B cell (primary cell): ENCODE data around the gene NECAB2. TPM values are rescaled to one million over a fixed set of nuclear protein-coding genes. Genes with fewer than 3 reads are reported as not detected.
A peak's percentile ranks its signal among the peaks of the same experiment; 100 is the strongest.

ENCODE experiments used
- ATAC-seq: fragments of 200-7000 bp; cut with Tn5 transposase; one replicate; pipeline ENCODE4 v1.10.0; 2021; ENCODE audit warnings: low read depth, mild to moderate bottlenecking, moderate number of reproducible peaks, moderate library complexity
- CTCF ChIA-PET: fragments of 350-600 bp; sonication (Branson Sonifier 250); formaldehyde crosslinking; loops from one replicate; lab custom pipeline; 2021; ENCODE audit warnings: antibody characterized with exemption, inconsistent platforms; lab: Charles Lee
- POLR2A ChIA-PET: fragments of 350-600 bp; sonication (Branson Sonifier 250); formaldehyde crosslinking; loops from one replicate; lab custom pipeline; 2021; ENCODE audit warnings: antibody characterized with exemption; lab: Charles Lee
- DNase-seq: peaks from one replicate; pipeline ENCODE4 v3.0.0; 2013
- H2AFZ ChIP-seq: 2 replicates; pipeline ENCODE4 v1.6.1; 2012; ENCODE audit warnings: mild to moderate bottlenecking, low read depth, low read length; ENCODE audit not compliant: insufficient read depth, poor library complexity, severe bottlenecking
- H3K27ac ChIP-seq, 2 donors: 1 replicate in 1 of 2; 2 replicates in 1 of 2; pipeline ENCODE4 v1.5.1; 2012 to 2013; ENCODE audit warnings: low read length in 2 of 2, mild to moderate bottlenecking in 2 of 2, moderate library complexity in 1 of 2
- H3K27me3 ChIP-seq, 4 experiments: fragments of 200-600 bp in 1 of 4; sonication (generic) in 1 of 4; replicated peaks in 1 of 4; 1 replicate in 2 of 4; 2 replicates in 2 of 4; pipeline versions ENCODE4 v1.6.1 to v1.7.0; 2013 to 2016; ENCODE audit warnings: low read length in 3 of 4, mild to moderate bottlenecking in 2 of 4, mixed read lengths in 1 of 4, moderate library complexity in 1 of 4; ENCODE audit not compliant: insufficient read depth in 4 of 4, control insufficient read depth in 3 of 4; ENCODE audit errors: control extremely low read depth in 1 of 4
- H3K36me3 ChIP-seq, 2 experiments: replicated peaks in 1 of 2; 1 replicate in 1 of 2; 2 replicates in 1 of 2; pipeline versions ENCODE4 v1.6.1 to v1.7.1; 2013; ENCODE audit warnings: low read length in 1 of 2; ENCODE audit not compliant: insufficient read depth in 2 of 2, control insufficient read depth in 1 of 2; ENCODE audit errors: control extremely low read depth in 1 of 2, extremely low read depth in 1 of 2
- H3K4me1 ChIP-seq, 2 donors: fragments of 200-600 bp in 1 of 2; sonication (generic) in 1 of 2; 1 replicate in 1 of 2; 2 replicates in 1 of 2; pipeline versions ENCODE4 v1.5.1 to v1.6.1; 2013 to 2017; ENCODE audit warnings: low read length in 2 of 2; ENCODE audit not compliant: control insufficient read depth in 2 of 2, insufficient read depth in 2 of 2
- H3K4me2 ChIP-seq: replicated peaks from 2 replicates; pipeline ENCODE3; 2012; ENCODE audit warnings: mild to moderate bottlenecking, low read depth, low read length; ENCODE audit not compliant: poor library complexity, severe bottlenecking
- H3K4me3 ChIP-seq, 5 experiments: fragments of 200-600 bp in 1 of 5; sonication (generic) in 1 of 5; 1 replicate in 3 of 5; 2 replicates in 2 of 5; pipeline versions ENCODE4 v1.5.1 to v1.7.0; 2011 to 2016; ENCODE audit warnings: low read length in 4 of 5, mild to moderate bottlenecking in 4 of 5, low read depth in 2 of 5, control low read depth in 1 of 5, moderate library complexity in 1 of 5; ENCODE audit not compliant: insufficient read depth in 1 of 5; ENCODE audit errors: control extremely low read depth in 1 of 5, extremely low read depth in 1 of 5
- H3K79me2 ChIP-seq: fragments of 200-600 bp; sonication (generic); one replicate; pipeline ENCODE4 v1.6.0; 2016; ENCODE audit warnings: low read length; ENCODE audit not compliant: control insufficient read depth, insufficient read depth
- H3K9ac ChIP-seq: fragments of 200-600 bp; sonication (generic); 2 replicates; pipeline ENCODE4 v1.6.1; 2017; ENCODE audit warnings: mild to moderate bottlenecking, low read length, moderate library complexity
- H3K9me3 ChIP-seq, 3 donors: one replicate each; pipeline versions ENCODE4 v1.6.1 to v1.7.1; 2013; ENCODE audit warnings: low read length in 2 of 3; ENCODE audit not compliant: control insufficient read depth in 2 of 3, insufficient read depth in 1 of 3; ENCODE audit errors: control extremely low read depth in 1 of 3
- H4K20me1 ChIP-seq: 2 replicates; pipeline ENCODE4 v1.6.0; 2012; ENCODE audit warnings: mild to moderate bottlenecking, low read length; ENCODE audit not compliant: insufficient read depth, control insufficient read depth, poor library complexity, severe bottlenecking
- H3K27ac Mint-ChIP-seq: one replicate; pipeline ENCODE4 v1.8.0; 2021; ENCODE audit warnings: mixed read lengths
- H3K27me3 Mint-ChIP-seq: one replicate; pipeline ENCODE4 v1.8.0; 2021; ENCODE audit warnings: mixed read lengths
- H3K4me1 Mint-ChIP-seq: one replicate; pipeline ENCODE4 v1.8.0; 2021; ENCODE audit warnings: mixed read lengths
- H3K4me3 Mint-ChIP-seq: one replicate; pipeline ENCODE4 v1.8.0; 2021; ENCODE audit warnings: mixed read lengths
- H3K9me3 Mint-ChIP-seq: one replicate; pipeline ENCODE4 v1.8.0; 2022; ENCODE audit warnings: mixed read lengths; ENCODE audit not compliant: insufficient read depth
- EZH2 ChIP-seq: IDR thresholded peaks from 2 replicates; pipeline ENCODE4 v1.6.1; 2012; ENCODE audit warnings: borderline replicate concordance, low read depth, mild to moderate bottlenecking, moderate library complexity, low read length; ENCODE audit not compliant: insufficient read depth, poor library complexity, severe bottlenecking
- WGBS: methylation state at CpG from one replicate; pipeline ENCODE4 v1.1.5; 2013; ENCODE audit warnings: missing lambda C conversion rate; ENCODE audit not compliant: insufficient coverage; 5-methylcytosine and 5-hydroxymethylcytosine counted together
- intact Hi-C: fragments of 100-400 bp; cut with micrococcal nuclease; formaldehyde crosslinking; loops from one replicate; pipeline ENCODE4 v1.10.0; 2022
- polyA plus RNA-seq: library from polyadenylated mRNA; depleted of rRNA; stranded (reverse); fragments of >200 nt; gene quantifications from 2 replicates; pipeline ENCODE4 v1.2.3, GENCODE V29; 2012
- total RNA-seq, 2 donors: library from RNA; stranded (reverse); fragments of 120-200 nt in 1 of 2; gene quantifications; 1 replicate in 1 of 2; 2 replicates in 1 of 2; pipeline versions ENCODE4 v1.2.3 to v1.2.4, GENCODE V29; 2013 to 2022
- TF ChIP-seq, protein P1 (sequence below): fragments of 200-600 bp; IDR thresholded peaks from one replicate; pipeline ENCODE4 v1.8.0; 2022; ENCODE audit warnings: antibody characterized with exemption, mild to moderate bottlenecking

The NECAB2 gene
- total and polyA plus RNA-seq, 2 donors (not counting 1 experiment from before 2014, with no cell fraction given): not detected

DNA sequence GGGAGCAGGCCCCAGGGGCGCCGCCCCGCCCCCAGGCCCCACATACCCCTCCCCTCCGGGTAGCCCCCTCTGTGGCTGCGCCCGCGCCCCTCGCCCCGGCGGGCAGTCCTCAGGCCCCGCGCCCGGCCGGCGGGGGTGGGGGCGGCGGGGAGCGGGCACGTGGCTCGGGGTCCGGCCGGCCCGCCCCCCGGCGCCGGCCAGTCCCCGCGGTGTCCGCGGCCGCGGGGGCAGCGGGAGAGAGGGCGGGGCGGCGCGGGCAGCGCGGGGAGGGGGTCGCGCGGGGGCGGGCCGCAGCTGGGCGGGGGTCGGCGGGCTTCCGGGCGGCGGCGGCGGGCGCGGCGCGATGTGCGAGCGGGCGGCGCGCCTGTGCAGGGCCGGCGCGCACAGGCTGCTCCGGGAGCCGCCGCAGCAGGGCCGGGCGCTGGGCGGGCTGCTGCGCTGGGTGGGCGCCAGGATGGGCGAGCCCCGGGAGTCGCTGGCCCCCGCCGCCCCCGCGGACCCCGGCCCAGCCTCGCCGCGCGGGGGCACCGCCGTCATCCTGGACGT is 335 bp downstream of the NECAB2 start:
- Histone ChIP-seq H3K4me1 (peaks cover 0 to 4% of the 10 kb centered on the region in 2 donors), H3K36me3 (no peaks in the 10 kb centered on the region), H3K9ac (no peak overlapping the region), H3K4me3 (no peak overlapping the region), H4K20me1 (no peaks in the 10 kb centered on the region), H2AFZ (no peak overlapping the region), H3K4me2 (peak overlapping the region; percentile 60), H3K79me2 (no peaks in the 10 kb centered on the region), H3K27me3 (peaks cover 0 to 17% (median 5%) of the 10 kb centered on the region in 4 experiments), H3K27ac (no peak overlapping the region), H3K9me3 (no peaks in the 10 kb centered on the region)
- H3K4me1 Mint-ChIP-seq: peaks cover 6% of the 10 kb centered on the region
- peaks cover 10% of the 10 kb centered on the region for H3K27me3 Mint-ChIP-seq
- H3K4me3 Mint-ChIP-seq: no peak overlapping the region
- H3K27ac Mint-ChIP-seq: no peak overlapping the region
- ChIA-PET CTCF (no interaction called here), POLR2A (no interaction called here)
- TF ChIP-seq, protein P1, sequence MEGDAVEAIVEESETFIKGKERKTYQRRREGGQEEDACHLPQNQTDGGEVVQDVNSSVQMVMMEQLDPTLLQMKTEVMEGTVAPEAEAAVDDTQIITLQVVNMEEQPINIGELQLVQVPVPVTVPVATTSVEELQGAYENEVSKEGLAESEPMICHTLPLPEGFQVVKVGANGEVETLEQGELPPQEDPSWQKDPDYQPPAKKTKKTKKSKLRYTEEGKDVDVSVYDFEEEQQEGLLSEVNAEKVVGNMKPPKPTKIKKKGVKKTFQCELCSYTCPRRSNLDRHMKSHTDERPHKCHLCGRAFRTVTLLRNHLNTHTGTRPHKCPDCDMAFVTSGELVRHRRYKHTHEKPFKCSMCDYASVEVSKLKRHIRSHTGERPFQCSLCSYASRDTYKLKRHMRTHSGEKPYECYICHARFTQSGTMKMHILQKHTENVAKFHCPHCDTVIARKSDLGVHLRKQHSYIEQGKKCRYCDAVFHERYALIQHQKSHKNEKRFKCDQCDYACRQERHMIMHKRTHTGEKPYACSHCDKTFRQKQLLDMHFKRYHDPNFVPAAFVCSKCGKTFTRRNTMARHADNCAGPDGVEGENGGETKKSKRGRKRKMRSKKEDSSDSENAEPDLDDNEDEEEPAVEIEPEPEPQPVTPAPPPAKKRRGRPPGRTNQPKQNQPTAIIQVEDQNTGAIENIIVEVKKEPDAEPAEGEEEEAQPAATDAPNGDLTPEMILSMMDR: no peak
- no peak for TF ChIP-seq EZH2
- ATAC-seq: no peak
- 4% methylated on average over 77 of the region's 87 CpGs for WGBS
- DNase-seq: no peak
- intact Hi-C loops: no loop called here
- no peaks in the 10 kb centered on the region for H3K9me3 Mint-ChIP-seq

DNA sequence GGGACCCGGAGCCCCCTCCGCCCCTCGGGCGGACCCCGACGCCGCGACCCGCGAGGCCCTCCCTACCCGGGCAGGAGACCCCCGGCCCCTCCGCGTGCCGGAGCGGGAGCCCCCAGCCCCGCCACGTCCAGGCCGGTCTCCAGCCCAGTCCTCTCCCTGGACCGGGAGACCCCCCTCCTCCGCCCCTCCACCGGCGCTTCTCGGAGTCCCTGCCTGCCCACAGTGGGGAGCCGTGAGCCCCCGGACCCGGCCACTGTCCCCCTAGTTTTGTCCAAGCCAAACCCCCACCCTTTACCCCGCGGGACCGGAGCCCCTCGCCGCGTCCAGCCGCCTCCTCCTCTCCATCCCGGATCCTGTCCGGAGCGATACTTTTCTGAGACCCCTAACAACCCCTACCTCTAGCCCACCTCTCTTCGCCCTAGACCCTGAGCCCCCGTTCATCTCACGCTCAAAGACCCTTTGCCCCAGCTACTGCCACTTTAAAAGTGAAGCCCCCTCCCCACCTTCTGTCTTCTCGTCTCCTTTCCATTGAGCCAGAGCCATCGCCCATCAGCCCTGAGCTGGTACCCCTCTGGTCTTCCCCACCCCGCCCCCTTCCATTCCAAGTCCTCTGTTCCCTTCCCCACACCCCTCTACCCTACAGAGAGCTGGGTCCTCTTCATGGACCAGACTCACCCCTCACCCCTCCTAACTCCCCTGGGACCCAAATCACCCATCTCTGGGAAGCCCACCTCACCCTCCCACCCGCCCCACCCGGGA is 1.0 kb downstream of the NECAB2 start:
- H3K4me3 ChIP-seq: no peak overlapping the region
- H3K4me3 Mint-ChIP-seq: peak overlapping the region; percentile 41
- peaks cover 10% of the 10 kb centered on the region for H3K27me3 Mint-ChIP-seq
- H3K9ac ChIP-seq: no peak overlapping the region
- no peaks in the 10 kb centered on the region for H3K36me3 ChIP-seq
- no peak for TF ChIP-seq EZH2
- TF ChIP-seq, protein P1: no peak
- ATAC-seq (no peak), DNase-seq (no peak)
- H3K27ac Mint-ChIP-seq: no peak overlapping the region
- H3K27me3 ChIP-seq: peaks cover 0 to 17% (median 5%) of the 10 kb centered on the region in 4 experiments
- H3K4me1 Mint-ChIP-seq: peaks cover 6% of the 10 kb centered on the region
- WGBS: 15% methylated on average over 34 of the region's 45 CpGs
- H3K4me2 ChIP-seq: no peak overlapping the region
- no peak overlapping the region for H3K27ac ChIP-seq
- no peak overlapping the region for H2AFZ ChIP-seq
- POLR2A ChIA-PET: no interaction called here
- CTCF ChIA-PET: no interaction called here
- H4K20me1 ChIP-seq: no peaks in the 10 kb centered on the region
- peaks cover 0 to 4% of the 10 kb centered on the region in 2 donors for H3K4me1 ChIP-seq
- no peaks in the 10 kb centered on the region for H3K79me2 ChIP-seq
- intact Hi-C loops: no loop called here
- no peaks in the 10 kb centered on the region for H3K9me3 ChIP-seq
- H3K9me3 Mint-ChIP-seq: no peaks in the 10 kb centered on the region
